Measurements from ENCODE around the gene TTLL8.
A peak's percentile ranks its signal among the peaks of the same experiment; 100 is the strongest.

The TTLL8 gene

GRCh38 chr22:49975543-49976389 is 82.3 kb downstream of the TTLL8 start (continued):
- TF ChIP-seq REST (tag by site-specific recombination; IDR thresholded peaks at IDR 0.05) (no peak), BCL11B (tag by site-specific recombination; IDR thresholded peaks at IDR 0.05; ENCODE audit: low read depth) (0 out of 2 replicates have a peak, but pooled peaks have one; percentile 71), ZBTB49 (tag by site-specific recombination; IDR thresholded peaks at IDR 0.05; ENCODE audit: low read depth) (no peak), ZBTB10 (tag by site-specific recombination; IDR thresholded peaks at IDR 0.05) (peak; percentile 53), ZNF624 (tag by site-specific recombination; IDR thresholded peaks at IDR 0.05) (no peak), ZNF366 (tag by site-specific recombination; conservative IDR thresholded peaks at IDR 0.05) (no peak), ZBTB17 (tag by site-specific recombination; IDR thresholded peaks at IDR 0.05) (peak; percentile 77), ATF2 (tag by site-specific recombination; IDR thresholded peaks at IDR 0.05; ENCODE audit: low read depth) (no peak), ZNF18 (tag by site-specific recombination; IDR thresholded peaks at IDR 0.05) (peak; percentile 99), ZNF24 (tag by site-specific recombination; IDR thresholded peaks at IDR 0.05) (no peak), ZSCAN23 (tag by site-specific recombination; IDR thresholded peaks at IDR 0.05) (peak; percentile 76; the same call in 1 of the 2 replicates), ZNF132 (tag by site-specific recombination; IDR thresholded peaks at IDR 0.05; ENCODE audit: borderline replicate concordance) (no peak), KLF17 (tag by site-specific recombination; IDR thresholded peaks at IDR 0.05) (peak; percentile 67), ZNF114 (tag by site-specific recombination; IDR thresholded peaks at IDR 0.05) (0 out of 2 replicates have a peak, but pooled peaks have one; percentile 86), ZNF112 (tag by site-specific recombination; IDR thresholded peaks at IDR 0.05) (no peak; the same call in 1 of the 2 replicates), ZNF280C (tag by site-specific recombination; IDR thresholded peaks at IDR 0.05) (0 out of 2 replicates have a peak, but pooled peaks have one; percentile 28), OVOL3 (tag by site-specific recombination; IDR thresholded peaks at IDR 0.05) (peak; percentile 62; the same call in 1 of the 2 replicates), KLF1 (tag by site-specific recombination; IDR thresholded peaks at IDR 0.05) (peak; percentile 78), ZNF2 (tag by site-specific recombination; IDR thresholded peaks at IDR 0.05) (peak; percentile 99), ZNF404 (tag by site-specific recombination; IDR thresholded peaks at IDR 0.05) (no peak)

Data from HEK293 (cell line).